Stimulated activated CD4-positive, alpha-beta T cell treated with anti-CD3 and anti-CD28 coated beads, Interleukin-15, amount 100 ng/mL, for 24 hours (primary cell): ENCODE results near the gene GNAS.

Experiments
- DNase-seq: peaks from one replicate; pipeline ENCODE4 v3.0.0-alpha.2; 2020

GNAS gene

DNA sequence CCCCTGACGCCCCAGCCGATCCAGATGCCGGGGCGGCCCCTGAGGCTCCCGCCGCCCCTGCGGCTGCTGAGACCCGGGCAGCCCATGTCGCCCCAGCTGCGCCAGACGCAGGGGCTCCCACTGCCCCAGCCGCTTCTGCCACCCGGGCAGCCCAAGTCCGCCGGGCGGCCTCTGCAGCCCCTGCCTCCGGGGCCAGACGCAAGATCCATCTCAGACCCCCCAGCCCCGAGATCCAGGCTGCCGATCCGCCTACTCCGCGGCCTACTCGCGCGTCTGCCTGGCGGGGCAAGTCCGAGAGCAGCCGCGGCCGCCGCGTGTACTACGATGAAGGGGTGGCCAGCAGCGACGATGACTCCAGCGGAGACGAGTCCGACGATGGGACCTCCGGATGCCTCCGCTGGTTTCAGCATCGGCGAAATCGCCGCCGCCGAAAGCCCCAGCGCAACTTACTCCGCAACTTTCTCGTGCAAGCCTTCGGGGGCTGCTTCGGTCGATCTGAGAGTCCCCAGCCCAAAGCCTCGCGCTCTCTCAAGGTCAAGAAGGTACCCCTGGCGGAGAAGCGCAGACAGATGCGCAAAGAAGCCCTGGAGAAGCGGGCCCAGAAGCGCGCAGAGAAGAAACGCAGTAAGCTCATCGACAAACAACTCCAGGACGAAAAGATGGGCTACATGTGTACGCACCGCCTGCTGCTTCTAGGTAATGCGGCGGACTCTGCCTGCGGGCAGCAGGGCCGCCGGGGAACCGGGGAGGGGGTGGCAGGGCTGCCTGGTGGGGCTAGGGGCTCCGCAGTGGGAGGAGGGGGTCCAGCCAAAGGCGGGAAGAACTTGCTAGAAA, 2.3 kb downstream of the GNAS start:
- DNase-seq, result peak; percentile 14

DNA sequence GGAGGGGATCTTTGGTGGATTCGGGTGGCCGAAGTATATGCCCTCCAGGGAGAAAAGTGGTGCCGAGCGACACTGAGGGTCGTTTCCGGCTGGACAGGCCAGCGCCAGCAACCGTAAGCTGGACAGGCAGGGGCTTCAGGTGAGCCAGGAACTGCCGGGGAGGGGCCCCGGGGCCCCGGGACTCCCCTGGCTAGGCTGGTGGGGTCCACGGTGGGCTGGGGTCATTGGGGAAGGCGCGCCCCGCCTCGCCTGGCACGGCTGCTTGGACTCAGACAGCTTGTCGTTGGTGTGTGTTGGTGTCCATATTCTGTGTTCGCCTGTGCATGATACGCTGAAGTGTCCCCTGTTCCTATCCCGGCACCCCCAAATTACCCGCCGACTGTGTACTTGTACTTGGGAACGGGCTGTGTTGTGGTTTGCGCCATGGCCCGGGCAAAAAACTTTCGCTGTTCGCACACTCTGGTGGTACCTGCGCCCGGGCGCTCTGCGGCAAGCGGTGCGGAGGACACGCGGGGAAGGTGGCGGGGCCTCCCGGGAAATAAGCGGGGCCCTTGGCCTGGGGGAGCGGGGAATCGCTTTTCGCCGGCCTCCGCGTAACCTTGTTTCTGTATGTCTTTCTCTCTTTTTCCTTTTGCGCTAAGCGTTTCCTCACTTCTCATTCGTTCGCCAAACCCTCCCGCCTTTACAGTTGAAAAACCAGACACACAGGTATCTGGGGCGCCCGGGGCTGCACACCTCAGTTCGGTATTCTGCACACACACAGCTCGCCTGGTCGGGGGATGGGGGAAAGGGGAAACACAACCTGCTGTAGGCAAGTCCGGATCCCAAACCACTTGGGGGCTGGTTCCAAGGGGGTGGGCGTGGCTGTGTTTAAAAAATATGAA, 3.2 kb downstream of the GNAS start:
- no peak for DNase-seq

DNA sequence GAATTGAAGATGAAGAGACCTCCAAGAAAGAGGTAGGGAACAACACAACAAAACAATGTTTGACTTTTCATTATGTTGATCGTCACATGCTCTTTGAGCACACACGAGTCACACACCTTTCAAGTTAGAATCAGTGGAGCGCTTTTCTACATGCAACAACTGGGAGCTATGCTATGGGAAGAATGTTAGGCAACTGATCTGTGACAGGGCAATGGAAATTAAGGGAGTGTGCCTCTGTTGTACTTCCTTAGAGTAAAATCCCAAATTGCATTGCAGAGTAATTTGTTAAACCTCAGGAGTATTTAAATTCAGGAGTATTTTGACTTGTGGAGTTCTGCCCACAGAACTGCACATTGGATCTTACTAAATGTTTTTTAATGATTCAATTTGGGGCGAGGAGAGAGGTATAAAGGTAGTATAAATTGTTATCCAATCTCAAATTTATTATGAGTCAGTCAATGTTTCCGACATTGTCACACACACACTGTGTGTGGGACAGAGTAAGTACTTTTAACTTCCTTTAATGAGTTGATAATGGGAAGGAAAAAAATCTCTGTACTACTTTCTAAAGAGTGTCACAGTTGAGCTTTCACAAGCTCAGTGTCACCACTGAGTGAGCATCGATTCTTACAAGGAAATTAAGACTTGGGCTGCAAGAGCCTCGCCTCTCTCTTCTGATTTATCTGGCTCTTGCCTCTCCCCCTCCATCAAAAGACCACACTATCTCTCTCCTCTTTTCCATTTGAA, 10.7 kb downstream of the GNAS start:
- no peak for DNase-seq

DNA sequence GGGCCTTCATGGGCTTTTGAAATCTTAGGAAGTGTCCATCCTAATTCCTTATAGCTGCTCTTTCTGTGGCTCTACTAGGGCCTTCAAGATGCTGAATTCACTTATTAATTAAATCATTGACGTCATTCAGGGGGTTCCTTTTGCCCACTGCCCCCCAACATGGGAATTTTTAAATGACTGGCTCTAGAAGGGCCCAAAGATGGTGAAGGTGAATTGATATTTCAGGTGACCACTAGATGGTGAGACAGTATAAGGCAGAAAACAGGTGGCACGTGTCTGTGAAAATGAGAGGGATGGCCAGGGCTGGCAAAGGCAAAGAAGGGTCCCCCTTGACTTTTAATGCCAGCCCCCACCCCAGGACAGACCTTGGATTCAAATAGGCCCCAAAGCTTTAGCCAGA, 11.8 kb downstream of the GNAS start:
- DNase-seq, result no peak

DNA sequence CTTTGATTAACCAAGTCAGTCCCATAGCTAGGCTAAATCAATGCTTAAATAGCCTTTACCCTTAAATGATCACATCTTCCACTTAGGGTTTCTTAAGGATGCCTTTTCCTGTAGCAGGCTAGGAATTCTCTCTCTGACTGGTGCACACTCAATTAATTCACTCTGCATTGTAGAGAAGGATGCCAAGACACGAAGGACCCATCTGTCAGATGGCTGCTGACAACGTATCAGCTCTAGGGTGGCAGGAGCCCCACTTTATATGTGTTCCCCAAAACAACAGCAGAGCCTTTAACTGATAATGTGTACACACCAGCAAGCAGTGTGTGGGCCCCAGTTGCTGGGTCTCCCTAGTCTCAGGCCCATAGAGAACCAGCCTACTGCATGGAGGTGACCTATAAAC, 13.3 kb downstream of the GNAS start:
- DNase-seq, result no peak

DNA sequence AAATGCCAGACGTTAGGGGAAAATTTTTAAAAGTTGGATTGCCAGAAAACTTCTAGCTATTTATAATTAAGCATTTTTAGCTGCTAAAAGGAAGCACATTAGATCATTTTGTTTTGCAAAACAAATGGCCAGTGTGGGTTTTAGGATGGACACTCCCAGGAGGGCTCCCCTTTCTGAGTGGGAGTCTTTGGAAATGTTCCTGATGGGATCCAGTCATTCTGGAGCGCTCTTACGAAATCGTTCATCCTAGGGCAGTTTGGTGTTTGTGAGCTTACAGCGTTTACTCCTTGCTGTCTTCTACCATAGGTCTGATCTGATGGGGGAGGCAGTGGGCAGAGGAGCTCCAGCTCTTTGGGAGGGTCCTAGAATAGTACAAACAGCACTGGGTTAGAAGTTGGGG, 14.7 kb downstream of the GNAS start:
- DNase-seq, result no peak

DNA sequence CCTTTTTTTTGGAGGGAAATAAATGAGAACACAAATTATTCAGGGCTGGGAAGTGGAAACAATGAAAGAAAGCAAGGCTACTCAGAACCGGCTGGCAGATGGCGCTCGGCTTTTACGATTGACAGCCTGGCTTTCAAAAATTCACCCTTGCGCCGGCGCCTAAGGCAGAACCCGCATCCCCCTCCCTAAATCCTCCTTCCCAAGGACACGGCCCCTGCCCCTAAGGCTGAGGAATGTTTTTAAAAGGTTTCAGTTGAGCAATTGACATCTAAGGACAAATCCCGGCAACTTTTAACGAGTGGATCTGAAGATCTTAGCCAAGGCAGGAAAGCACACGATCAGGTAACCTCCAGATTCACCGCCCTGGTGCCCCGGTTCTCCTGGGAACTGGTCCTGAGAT, 16.3 kb downstream of the GNAS start:
- no peak for DNase-seq

DNA sequence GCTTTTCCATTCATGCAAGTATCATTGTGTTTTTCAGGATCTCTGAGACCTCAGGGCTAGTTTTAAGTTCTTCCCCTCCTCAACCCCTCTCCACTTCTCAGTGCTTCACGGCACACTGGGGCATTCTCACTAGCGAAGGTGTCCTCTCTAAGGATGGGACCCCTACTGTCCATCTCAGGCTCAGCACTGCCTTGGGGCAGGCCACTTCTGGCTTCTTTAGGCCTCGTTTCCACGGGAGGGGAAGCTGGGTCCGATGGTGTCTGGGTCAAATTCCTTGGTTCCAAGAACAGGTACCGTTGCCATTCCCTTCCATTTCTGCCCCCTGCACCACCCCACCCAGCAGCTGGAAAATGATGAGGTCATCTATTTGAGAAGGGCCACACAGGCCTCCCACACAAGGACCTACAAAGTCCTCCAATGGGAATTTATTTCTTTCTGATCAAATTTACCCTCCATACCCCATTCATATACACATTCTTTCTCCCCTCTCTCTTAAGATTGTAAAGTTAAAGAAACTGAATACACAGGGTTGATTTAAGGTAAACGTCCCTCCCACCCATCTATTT, 17.2 kb downstream of the GNAS start:
- DNase-seq, result no peak

DNA sequence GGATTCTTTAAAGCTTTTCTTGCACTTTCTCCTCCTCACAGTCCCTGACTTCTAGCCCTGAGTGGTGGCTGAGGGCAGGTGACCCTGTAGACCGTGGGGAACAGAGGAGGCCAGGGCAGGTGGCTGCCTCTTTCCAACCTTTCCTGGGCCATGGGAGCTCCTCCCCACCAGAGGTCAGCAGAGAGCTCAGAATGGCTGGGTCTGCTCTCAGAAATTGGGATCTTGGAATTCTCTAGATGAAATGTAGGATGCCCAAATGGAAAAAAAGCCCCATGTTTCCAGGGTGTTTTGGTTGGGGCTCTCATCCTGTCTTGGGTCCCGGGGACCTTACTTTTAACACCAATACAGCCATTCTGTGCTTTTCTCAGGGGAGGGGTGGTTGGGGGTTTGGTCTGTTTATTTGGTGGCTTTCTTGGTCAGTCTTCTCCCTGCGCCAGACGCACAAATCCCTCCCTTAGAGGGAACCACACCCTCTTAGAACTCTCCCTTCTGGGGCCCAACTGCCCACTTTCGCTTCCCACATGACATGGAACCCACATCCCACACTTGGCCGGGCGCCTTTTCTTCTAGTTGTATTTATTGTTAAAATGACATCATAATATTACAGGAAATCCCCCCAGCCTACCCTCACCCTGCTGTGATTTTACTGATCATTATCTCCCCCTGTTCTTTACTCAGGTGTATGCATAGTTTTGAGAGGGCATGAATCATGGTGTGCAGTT, 17.9 kb downstream of the GNAS start:
- peak; percentile 70 for DNase-seq

DNA sequence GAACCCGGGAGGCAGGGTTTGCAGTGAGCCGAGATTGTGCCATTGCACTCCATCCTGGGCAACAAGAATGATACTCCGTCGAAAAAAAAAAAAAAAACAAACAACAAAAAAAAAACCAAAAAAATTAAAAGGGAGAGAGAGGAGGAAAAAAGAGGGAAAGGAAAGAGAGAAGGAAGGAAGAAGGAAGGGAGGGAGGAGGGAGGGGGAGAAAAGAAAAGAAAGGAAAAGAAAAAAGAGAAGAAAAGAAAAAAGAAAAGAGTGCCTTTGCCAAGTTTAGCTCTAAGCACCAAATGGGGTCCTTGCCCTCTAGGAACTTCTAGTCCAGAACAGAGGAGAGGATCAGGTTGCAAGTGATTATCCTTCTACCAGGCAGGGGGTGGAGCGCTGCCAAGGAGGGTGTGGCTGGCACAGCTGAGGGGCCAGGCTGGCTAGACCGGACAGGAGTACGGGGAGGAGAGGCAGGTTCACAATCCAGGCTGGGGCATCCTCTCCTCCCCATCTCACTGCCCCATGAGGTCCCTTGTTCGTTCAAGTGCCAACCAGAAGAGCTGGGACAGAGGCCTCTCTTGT, 19.1 kb downstream of the GNAS start:
- no peak for DNase-seq

DNA sequence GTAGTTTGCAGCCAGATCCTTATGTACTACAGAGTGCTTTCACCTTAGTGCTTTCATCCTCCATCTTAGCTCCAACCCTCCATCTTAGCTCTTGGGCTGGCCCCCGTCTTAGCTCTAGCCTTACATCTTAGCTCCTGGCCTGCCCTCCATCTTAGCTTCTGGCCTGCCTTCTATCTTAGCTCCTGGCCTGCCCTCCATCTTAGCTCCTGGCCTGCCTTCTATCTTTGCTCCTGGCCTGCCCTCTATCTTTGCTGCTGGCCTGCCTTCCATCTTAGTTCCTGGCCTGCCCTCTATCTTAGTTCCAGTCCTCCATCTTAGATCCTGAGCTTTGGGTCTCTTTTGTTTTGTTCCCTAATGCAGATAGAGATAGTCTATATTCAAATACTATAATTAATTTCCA, 22.0 kb downstream of the GNAS start:
- no peak for DNase-seq

DNA sequence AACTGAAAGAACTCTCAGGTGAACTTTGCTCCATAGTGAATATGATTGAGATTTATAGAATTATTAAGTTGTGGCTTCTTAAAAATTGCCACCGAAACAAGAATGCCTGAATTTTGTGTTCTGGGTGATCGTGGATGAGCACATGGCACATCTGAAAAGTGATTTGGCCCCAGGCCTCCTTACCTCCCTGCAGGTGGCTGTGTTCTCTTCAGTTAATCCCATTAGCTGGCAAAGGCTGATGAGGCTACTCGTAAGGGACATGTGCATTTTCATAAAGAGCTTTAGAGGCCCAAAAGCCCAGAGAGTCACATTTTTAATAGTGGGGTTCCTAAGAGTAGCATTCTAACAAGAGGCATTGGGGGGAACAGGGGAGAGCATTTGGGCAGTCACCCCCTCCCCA, 22.6 kb downstream of the GNAS start:
- DNase-seq, result no peak

DNA sequence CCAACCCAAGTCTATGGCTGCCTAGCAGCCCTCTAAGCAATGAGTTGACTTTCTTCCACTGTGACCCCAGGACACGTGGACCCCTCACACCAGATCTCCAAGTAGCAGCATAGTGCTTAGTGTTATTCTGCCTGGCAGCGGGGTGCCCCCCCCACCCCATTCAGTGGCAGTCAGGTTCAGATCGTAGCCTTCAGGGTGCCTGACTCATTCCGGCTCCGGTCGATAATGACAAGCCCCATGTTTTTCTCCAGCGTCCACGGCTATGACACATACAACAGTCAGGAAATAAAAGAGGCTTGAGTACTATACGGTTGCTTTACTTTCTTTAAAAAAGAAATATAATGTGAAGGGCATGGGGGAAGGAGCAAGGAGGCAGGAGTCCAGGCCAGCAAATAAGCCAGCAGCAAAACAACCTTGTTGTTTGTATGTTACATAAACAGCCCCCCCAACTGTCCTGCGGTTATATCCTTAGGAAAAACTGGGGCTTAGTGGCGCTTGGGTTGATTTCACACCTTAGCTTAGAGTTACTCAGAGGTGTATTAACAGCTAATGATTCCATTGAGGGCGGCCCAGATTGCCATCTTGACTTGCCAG, 23.1 kb downstream of the GNAS start:
- DNase-seq, result no peak

DNA sequence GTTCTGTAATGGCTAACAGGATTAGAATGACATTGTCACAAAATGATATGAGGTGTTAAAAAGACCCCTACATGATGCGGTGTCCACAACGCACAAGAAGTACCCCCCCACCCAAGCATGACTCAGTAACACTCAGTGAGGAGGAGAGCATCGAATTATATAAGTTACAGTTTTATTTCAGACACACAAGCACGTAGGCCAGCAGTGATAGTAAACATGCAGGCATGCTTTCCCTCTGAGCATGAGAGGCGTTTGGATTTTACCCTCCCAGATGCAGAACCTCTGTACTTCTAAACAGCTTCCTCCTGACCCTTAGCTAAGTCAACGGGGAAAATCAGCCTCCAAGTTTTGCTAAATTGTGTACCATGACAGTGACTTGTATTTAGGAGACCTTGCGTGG, 23.9 kb downstream of the GNAS start:
- no peak for DNase-seq

DNA sequence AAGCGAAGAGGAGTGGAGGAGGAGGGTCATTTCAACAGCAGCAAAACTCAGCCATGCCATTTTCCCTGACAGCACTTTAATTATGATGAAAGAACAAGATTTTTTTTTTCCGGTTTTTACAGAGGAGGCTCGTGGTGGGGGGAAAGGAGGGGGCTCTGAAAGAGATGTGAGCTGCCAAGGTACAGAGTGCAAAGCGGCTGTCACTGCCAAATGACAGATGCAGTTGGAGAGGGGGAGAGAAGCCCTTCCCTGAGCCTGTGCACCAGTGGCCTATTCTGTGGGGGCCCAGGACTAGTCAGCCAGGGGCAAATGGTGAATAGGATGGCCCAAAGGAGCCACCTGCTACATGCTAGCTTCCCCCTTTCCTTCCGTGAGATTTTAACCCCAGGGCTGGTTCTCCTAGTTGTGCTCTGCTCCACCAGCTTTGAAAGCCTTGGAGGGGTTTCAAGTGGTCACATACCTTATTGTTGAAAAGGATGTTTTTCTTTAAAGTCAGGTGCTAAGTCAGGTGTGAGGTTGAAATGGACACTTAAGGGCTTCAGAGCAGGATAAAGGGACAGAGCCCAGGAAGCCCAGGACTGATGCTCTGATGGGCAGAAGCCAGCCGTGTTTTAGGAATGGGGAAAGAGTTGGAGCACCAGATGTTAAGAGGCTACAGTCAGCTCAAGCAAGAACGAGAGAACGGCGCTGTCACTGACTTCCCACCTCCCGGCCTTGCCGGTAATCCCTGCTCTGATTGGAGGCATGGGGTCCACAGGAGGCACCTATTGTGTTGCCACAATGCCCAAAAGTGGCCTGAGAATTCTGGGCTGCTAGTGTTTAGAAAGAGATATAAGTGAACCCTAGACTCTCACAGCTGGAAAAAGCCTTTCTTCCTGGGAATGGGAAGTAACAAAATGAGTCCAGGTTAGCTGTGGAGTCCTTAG, 24.8 kb downstream of the GNAS start:
- DNase-seq, result no peak

DNA sequence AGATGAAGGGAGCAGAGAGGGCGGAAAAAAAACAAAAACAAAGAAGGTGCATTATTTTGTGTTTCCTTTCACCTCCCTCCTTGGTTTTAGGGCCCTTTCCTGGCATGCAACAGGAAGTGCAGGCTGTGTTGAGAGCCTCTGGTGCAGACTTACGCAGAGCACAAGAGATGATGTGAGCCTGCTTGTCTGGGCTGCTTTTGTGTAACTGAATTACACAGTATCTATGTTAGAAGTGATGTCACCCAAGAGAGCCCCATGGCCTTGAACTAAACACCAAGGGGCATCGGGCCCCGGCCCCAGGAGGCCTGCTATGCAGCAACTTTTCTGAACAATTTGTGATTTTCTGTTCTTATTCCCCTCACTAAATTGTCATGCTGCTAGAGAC, 25.5 kb downstream of the GNAS start:
- DNase-seq, result peak; percentile 12

DNA sequence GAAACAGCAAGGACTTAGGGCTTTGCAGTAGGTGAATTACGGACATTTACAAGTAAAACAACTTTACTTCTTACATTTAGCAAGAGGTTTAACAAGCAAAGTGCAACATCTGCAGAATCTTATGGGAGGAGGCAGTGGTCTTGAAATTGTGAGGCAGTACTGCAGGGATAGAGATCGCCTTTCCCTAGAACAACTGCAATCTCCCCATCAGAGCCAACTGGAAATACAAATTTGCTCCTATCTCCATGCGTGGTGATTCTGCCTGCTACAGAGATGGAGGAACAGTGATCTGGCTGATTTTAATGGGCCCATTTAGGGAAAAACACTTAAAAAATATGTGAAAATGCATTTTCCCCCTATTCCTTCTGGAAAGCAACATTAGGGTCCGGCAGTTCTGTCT, 25.9 kb downstream of the GNAS start:
- DNase-seq, result no peak

DNA sequence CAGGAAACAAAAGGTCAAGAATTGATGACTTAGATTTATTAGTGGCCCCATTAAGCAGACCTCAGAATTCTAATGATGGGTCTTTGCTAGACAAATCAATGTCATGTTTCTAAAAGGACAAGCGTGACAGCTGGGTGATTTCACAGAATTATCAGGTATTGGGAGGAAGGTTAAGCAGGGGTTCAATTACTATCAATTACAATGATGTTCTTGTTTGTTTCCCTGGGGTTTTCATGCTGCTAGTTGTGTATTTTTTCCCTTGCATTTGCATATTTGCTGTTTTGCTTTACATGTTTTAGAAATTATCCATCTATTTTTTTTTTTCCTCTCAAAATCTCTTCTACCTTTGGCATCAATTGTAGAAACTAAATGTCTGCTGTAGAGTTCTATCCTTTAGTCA, 27.9 kb downstream of the GNAS start:
- DNase-seq, result no peak

DNA sequence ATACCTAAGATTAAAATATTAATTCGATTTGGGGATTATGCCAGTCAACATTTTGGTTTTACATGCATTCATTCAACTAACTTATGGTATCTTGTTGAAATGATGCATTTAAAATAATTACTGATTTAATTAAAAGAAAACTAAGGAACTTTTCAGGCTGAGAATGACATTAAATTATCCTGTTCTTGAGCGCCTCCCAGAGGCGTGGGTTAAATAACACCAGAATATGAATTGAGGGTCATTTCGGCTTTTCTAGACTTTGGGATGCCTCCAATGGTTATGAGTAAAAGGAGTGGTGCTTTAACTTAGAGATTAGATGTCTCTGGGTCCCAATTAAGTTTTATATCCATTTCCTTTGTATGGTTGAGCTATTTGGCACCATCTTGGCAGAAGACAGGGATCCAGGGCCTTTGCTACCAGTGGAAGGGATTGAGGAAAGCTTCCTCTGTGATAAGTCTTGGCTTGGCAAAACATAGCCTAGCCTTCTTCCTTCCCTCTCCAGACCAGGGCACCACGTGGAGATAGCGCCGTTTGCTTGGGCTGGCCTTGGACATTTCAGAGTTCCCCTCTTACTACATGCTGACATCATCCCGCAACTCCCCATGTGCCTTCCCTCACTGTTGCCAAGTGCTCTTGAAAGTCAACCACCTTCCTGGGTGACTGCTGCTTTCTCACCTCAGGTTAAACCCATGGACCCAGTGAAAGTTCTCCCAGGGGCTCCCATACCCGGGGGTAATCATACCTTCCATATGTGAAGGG, 28.7 kb downstream of the GNAS start:
- no peak for DNase-seq

DNA sequence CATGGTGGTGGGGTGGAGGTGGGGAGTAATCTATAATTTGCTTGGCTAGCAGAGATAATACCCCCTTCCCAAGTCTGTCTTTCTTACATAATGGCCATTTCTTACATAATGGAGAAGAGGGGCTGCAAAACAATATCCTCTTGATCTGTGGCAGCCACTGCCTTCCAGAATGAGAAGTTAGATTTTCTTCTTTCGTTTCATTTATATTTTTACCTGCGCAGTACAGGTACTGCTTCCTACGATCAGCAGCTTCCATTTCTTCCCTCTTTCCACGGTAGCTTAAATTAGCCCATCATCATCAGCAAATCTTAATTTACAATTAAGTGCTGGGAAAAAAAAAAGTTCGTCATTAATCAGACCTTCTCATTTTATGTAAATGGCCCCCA, 30.2 kb downstream of the GNAS start:
- no peak for DNase-seq
